Middle frontal gyrus (tissue), 1 donor: ENCODE measurements around the gene KCNK2.
"Not testable (repeated sequence)": the region's sequence is repeated elsewhere in the genome, so short reads cannot be mapped to it uniquely, and the experiment has no call there.

ENCODE experiments used
- DNase-seq: peaks from one replicate; pipeline ENCODE4 v3.0.0-alpha.2; 2015; ENCODE audit warnings: low spot score; ENCODE audit errors: extremely low spot score

KCNK2 gene

DNA sequence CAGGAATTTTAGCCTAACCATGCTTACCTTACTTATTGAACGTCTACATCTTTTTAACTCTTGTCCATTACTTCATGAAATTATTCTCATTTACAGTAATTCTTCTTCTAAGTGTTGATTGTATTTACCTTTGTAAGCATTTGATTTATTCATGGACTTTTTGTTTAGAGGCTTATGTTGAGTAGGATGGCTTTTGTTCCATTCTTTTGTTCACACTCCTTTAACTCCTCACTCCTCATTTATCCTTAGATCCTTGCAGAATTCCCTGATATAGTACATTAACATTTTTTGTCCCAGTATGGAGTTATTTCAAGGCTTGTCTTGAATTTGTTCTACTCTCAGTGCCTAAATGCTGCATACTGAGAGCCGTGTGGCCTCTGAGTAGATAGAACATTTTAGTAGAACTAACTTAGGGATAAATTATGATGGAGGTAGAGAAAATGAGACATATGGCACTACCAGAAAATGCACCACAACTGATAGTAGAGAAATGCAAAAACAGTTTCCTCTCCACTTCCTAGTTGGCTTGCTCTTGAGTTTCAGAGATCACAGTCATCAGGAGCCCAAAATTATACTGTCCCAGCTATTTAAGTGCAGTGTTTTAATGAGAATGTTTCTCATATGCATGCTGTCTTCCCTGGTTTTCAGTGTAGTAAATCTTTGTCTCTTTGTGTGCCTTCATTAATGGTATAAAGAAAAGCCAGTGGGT lies 69.5 kb downstream of the KCNK2 start:
- DNase-seq: no peak

GRCh38 chr1:215156232-215156631 lies 73.7 kb downstream of the KCNK2 start:
- no peak for DNase-seq

DNA sequence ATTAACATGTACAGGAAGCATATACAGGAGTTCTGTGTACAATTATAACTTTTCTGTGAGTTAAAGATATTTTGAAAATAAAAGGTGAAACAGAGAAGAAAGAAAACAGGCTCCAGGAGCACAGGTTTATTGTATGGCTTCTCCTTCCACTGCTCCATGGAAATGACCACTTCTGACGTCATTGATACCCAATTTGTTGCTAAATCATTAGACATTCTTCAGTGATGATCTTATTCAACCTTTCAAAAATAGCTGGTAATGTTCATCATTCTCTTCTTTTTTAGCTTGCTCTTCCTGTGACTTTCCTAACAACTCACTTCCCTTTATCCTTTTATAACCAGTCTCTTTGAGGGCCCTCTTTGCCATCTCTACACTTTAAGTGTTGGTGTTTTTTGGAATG lies 77.8 kb downstream of the KCNK2 start:
- no peak for DNase-seq

DNA sequence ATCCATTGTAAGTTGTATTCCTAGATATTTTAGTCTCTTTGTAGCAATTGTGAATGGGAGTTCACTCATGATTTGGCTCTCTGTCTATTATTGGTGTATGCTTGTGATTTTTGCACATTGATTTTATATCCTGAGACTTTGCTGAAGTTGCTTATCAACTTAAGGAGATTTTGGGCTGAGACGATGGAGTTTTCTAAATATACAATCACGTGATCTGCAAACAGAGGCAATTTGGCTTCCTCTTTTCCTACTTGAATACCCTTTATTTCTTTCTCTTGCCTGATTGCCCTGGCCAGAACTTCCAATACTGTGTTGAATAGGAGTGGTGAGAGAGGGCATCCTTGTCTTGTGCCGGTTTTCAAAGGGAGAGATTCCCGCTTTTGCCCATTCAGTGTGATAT lies 80.6 kb downstream of the KCNK2 start:
- not testable (repeated sequence) for DNase-seq

- no peak for DNase-seq
Measured at GRCh38 chr1:215166886-215167285, 84.3 kb downstream of the KCNK2 start.

DNA sequence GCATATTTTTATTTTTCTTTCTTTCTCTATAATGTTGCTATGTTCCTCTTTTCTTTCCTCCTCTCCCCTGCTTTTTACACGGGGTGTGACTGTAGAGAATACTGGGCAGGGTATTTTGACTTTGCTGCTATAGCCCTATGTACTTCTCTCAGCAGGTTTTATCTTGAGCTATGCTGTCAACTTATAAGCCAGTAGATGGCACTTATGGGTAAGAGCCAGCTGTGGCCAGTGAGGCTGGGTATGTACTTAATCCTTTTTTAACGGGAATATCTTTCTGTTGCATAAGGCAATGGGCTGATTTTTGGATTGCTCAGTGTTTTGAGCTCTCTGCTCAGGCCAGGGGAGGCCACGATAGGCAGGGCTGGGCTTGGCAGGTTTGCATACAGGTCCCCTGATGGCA lies 99.0 kb downstream of the KCNK2 start:
- DNase-seq: no peak

DNA sequence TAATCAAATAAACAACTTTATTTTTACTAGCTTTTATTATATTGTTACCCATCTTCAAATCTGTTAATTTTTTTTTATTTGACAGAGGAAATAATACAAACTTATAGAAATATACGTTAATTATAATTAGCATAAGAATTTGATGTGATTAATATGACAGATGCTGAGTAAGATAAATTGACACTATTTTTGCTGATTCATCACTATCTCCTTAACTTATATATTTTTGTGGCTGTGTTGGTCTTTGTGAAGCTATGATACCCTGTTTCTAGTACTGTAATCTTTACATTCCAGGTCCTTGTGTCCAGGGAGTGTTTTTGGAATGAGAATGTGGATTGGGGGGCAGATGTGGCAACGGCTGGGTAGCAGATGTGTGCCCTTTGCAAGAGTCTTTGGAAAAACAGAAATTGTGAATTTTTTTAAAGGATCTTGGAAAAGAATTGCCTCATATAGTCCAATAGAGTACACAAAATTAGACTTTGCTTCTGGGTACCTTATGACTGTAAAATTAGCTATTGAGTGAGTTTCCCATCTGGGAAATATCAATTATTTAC lies 102.6 kb downstream of the KCNK2 start:
- DNase-seq: no peak

DNA sequence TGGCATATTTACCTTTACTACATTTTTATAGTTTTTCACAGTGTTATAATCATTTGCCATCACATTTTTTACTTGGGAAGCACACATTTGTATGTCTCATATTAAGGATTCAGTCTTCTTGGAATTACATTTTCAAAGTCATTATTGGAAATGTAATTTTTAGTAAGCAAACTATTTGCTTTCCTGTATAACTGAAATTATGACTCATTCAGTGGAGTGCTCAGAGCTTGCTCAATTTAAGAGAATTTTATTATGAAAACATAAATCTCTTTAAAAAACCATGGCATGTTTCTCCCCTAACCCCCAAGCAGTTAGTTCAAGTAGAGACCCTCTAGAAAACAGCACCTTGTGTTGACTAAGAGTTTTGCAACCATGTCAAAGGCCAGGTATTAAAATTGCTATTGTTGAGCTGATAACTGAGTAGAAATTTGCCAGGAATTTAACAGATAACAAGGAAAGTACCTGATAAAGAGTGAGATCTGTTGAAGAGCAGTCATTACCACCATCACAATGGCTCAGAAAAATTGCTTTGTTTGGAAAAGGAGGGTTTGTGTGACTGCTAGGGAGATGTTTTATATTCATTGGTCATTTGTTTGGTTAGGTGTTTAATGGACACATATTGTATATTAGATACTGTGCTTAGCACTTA lies 105.9 kb downstream of the KCNK2 start:
- DNase-seq: no peak

- DNase-seq: no peak
Measured at GRCh38 chr1:215192306-215192705, 109.8 kb downstream of the KCNK2 start.

GRCh38 chr1:215198021-215198420 lies 115.5 kb downstream of the KCNK2 start:
- no peak for DNase-seq

DNA sequence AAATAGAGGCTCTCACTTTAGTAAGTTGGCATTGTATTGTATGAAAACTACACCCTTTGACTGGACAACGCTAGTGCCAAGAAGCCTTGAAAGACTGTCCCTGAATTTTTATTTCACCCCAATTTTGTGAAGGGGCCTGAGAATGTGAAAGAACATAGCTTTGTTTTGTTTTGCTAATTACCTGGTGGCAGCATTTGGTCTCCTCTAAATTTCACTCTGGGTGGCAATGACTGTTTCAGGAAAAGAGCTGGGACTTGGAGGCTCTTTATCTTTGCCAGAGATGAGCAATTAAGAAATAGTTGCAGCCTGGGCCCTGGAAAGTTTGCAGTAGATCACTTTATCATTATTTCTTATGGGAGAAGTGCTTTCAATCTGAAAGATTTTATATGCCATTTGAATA lies 117.6 kb downstream of the KCNK2 start:
- no peak for DNase-seq

GRCh38 chr1:215201283-215201682 lies 118.7 kb downstream of the KCNK2 start:
- no peak for DNase-seq

- no peak for DNase-seq
Measured at GRCh38 chr1:215202868-215203267, 120.3 kb downstream of the KCNK2 start.

DNA sequence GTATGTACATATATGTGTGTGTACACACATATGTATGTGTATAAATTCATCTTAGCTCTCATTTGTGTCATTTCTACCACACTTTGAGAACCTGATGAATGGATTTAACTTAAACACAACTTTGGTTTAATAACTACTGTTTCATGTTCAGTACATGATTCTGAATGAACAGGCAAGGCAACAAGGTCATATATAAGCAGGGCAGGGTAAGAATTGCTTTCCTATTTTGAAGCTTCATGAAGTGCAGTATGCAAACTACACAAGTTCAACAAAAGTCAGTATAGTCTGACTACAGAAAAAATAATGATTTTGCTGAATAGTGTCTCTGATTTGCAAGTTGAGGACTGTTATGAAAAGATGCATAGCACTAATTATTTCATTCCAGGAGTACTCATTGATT lies 127.6 kb downstream of the KCNK2 start:
- no peak for DNase-seq

GRCh38 chr1:215215846-215216245 lies 133.3 kb downstream of the KCNK2 start:
- no peak for DNase-seq

DNA sequence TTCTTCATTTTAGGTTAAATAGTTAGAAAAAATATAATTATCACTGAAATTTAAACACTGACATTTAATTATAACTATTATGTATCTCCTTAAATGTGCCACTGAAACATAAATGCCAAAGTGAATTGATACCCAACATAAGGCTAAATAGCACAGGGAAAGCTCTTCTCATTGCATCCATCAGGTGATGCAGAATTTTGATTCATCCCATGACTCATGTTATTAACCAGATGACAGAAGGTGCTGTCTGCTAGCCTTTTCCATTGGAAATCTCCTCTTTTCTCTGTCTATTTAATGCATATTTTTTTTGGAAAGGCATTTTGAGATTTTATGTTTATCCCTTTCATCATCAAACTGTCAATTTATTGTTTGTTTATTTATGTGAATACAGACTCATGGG lies 136.8 kb downstream of the KCNK2 start:
- DNase-seq: no peak

- DNase-seq: no peak
Measured at GRCh38 chr1:215220346-215220745, 137.8 kb downstream of the KCNK2 start.

DNA sequence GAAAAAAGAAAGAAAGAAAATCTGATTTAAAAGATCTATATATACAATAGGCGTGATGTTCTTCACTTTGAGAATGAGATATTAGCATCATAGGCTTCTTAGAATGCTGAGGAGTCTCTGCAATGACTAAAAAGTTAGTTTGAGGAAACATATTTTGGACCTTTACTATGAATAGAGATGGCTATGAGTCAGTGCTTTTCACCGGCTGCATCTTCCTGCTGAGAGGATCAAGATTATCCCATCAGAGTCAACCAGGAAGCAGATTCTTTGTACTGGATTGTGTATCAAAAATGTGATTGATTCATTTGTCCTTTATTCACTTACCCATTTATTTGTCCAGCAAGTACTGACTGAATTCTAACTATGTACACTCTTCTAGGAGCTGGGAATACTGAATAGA lies 144.2 kb downstream of the KCNK2 start:
- DNase-seq: no peak

DNA sequence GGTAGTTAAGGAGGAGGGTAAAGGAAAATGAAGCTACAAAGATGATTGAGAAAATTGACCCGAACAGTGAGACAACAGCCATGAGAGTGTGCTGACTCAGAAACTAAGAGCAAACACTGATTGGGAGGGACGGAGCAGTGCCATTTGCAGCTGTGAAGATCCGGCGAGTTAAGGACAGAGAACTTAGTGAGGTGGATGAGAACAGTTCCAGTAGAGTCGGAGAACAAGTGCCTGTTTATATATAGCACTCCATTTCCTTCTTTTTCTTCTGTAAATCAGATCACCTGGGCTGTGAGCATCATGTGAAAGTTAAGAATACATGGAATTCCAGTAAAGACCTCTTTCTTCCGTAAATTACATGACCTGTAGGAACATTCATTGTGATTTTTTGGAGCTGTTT lies 145.7 kb downstream of the KCNK2 start:
- no peak for DNase-seq

DNA sequence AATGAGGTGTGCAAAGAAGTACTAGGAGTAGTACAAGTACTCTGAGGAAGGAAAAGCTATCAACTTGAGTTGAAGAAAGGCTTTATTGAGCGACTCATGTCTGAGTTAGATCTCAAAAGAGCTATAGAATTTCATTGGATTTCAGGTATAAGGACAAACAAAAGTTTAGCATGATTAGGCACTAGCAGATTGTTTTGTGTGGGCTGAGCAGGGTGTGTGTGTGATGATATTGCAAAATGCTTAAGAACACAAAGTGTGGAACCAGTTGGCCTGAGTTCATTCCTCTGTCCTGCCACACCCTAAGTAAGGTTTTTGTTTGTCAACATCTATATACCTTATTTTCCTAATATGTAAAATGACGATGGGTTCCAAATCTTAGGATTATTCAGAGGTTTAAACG lies 158.9 kb downstream of the KCNK2 start:
- no peak for DNase-seq

- DNase-seq: no peak
Measured at GRCh38 chr1:215243345-215244054, 161.0 kb downstream of the KCNK2 start.

DNA sequence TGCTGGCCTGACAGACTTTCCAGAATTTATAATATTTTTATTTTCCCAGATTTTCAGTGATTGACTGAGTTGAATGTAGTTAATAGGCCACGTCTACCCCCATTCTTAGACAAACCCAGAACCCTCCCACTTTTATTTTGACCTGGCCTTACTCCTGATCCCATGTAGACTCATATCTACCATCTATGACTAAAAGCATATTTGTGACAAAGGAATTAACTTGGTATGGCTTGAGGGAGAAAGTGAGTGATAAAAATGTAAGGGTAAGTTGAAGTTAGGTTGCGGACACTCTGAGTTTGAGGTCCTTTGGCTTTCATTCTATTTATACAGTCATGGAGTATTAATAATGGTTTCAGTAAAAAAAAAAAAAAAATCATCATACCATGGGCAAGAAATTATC lies 168.4 kb downstream of the KCNK2 start:
- DNase-seq: no peak
